Measurements from ENCODE around the gene GTF2H1. TPM values are rescaled to one million over a fixed set of nuclear protein-coding genes. Genes with fewer than 3 reads are reported as not detected.

The GTF2H1 gene
- 33.7 TPM for total RNA-seq

DNA sequence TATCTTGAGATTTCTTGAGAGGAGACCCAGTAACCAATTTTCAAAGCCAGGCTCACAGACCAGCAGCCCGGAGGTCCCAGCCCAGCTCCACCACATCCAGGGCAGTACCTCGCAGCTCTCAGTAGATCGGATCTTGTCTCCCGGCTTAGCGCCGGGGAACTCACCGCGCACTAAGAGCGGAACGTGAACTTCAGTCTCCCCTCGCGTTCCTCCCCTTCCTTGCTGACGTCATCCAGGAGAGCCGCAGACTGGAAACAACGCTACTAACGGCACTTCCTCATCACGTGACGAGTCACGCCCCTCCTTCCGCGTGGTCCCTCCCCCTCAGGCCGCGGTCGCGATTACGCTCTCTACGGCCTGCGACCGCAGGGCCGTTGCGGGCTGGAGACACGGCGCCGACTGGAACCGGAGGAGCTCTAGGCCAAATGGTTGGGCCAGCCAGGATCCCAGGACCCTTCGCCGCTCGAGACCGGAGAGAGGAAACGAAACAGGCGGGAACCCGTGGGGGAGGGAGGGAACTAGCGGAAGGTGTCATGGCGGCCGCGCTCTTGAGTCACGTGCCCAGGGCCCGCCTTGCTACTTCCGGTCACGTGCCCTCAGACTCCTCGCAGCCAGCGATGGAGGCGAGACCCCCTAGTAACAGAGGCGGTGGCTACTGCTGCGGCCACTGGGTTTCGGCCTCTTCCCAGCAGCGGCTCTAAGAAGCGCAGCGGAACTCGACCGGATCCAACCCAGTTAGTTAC, at the start of gene GTF2H1, which contains the start of gene HPS5:
TSS of gene GTF2H1 (plus strand) at position 599 of the 743 bp plus-strand sequence. CDS start 10,508 bp downstream, outside the sequence.
TSS of gene HPS5 (minus strand) at position 172 of the 743 bp plus-strand sequence. CDS start 4,282 bp downstream, outside the sequence.
- Histone ChIP-seq H3K27ac (peak within 1 kb of the TSS; percentile 93 to 97), H3K4me1 (peaks cover 17 to 29% of the 10 kb centered on the region in 2 donors), H3K36me3 (peaks cover 0 to 4% of the 10 kb centered on the region in 2 donors), H3K27me3 (no peaks in the 10 kb centered on the region), H3K9me3 (no peaks in the 10 kb centered on the region), H3K4me3 (peak within 1 kb of the TSS; percentile 65 to 93)
- DNase-seq (ENCODE audit: low spot score in 2 of 2), result peak; percentile 87 to 98
- TF ChIP-seq, protein P1, sequence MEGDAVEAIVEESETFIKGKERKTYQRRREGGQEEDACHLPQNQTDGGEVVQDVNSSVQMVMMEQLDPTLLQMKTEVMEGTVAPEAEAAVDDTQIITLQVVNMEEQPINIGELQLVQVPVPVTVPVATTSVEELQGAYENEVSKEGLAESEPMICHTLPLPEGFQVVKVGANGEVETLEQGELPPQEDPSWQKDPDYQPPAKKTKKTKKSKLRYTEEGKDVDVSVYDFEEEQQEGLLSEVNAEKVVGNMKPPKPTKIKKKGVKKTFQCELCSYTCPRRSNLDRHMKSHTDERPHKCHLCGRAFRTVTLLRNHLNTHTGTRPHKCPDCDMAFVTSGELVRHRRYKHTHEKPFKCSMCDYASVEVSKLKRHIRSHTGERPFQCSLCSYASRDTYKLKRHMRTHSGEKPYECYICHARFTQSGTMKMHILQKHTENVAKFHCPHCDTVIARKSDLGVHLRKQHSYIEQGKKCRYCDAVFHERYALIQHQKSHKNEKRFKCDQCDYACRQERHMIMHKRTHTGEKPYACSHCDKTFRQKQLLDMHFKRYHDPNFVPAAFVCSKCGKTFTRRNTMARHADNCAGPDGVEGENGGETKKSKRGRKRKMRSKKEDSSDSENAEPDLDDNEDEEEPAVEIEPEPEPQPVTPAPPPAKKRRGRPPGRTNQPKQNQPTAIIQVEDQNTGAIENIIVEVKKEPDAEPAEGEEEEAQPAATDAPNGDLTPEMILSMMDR (IDR thresholded peaks at IDR 0.05), result no peak
- intact Hi-C loops (cut with DNase I), result loop anchor here (1.0 to 10.0 kb wide), 6 partner anchors 9 to 383 kb away; partner anchors contain the start of genes SERGEF, SPTY2D1 and TSG101

DNA sequence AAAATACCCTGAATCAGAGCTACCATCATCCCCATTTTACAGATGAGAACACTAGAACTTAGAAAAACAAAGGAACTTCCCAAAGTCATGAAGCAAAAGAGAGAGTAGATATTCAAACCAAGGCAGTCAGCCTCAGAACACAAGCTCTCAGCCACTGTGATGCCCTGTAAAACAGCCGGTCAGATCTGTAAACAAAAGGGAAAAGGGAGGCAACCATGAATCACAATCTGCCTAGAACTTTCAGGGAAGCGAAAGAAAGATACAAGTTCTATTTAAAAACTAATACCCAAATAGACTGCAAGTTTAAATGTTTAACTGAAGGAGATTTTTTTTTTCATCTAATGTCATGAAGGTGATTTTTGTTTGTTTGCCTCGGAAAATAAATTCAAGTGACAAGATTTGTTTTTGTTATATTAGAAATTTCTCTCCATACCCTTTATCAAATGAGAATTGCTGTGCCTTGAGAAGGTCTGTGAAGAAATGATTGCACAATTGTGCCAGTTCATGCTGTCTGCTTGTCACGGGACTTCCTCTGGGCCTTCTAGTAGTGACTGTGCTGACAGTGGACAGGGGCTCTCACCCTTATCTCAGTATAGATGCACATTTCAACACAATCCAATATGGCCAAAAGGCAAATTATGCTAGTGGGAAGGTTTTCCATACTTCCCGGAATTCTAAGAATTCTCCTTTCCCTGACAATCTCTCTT, 44.6 kb upstream of the GTF2H1 start:
- Histone ChIP-seq H3K27me3 (no peaks in the 10 kb centered on the region), H3K4me3 (no peak overlapping the region), H3K9me3 (no peaks in the 10 kb centered on the region), H3K27ac (no peak overlapping the region), H3K4me1 (no peaks in the 10 kb centered on the region), H3K36me3 (peaks cover 27 to 69% of the 10 kb centered on the region in 2 donors)
- TF ChIP-seq, protein P1 (IDR thresholded peaks at IDR 0.05), result no peak
- intact Hi-C loops (cut with DNase I), result no loop called here
- DNase-seq (ENCODE audit: low spot score in 2 of 2), result peak in 1 of 2 donors; percentile 16

DNA sequence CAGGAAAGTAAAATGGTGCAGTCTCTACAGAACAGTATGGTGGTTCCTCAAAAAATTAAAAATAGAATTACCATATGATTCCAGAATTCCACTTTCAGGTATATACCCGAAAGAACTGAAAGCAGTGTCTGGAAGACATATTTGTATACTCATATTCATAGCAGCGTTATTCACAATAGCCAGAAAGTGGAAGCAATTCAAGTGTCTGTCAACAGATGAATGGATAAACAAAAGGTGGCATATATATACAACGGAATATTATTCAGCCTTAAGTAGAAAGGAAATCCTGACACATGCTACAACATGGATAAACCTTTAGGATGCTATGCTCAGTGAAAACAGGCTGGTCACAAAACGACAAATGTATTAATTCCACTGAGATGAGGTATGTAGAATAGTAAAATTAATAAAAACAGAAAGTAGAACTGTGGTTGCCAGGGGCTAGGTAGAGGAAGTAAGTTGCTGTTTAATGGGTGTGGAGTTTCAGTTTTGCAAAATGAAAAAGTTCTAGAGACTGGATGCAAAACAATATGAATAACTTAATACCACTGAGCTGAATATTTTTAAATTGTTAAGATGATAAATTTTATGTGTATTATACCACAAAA, 41.8 kb upstream of the GTF2H1 start:
- Histone ChIP-seq H3K4me1 (no peaks in the 10 kb centered on the region), H3K36me3 (peaks cover 39 to 90% of the 10 kb centered on the region in 2 donors), H3K27ac (no peak overlapping the region), H3K27me3 (no peaks in the 10 kb centered on the region), H3K9me3 (no peaks in the 10 kb centered on the region), H3K4me3 (no peak overlapping the region)
- intact Hi-C loops (cut with DNase I), result no loop called here
- no peak for DNase-seq (ENCODE audit: low spot score in 2 of 2)
- TF ChIP-seq, protein P1 (IDR thresholded peaks at IDR 0.05), result no peak

DNA sequence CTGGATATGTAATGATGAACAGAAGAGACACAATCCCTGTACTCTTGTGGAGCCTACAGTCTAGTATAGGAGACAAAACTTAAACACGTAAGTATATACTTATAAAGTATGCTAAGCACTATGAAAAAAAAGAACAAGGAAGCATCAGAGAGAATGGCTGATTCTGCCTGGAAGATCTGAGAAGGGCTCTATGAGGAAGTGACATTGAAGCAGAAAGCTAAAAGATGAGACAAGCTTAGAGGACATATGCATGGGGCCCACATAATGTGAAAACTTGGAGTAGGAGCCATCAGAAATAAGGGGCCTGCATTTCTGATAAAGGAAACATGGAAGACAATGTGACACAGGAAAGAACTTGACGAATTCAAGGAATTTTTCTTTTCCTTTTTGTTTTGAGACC, 39.7 kb upstream of the GTF2H1 start:
- intact Hi-C loops (cut with DNase I), result no loop called here
- H3K4me3 ChIP-seq, result no peak overlapping the region
- peaks cover 47 to 93% of the 10 kb centered on the region in 2 donors for H3K36me3 ChIP-seq

DNA sequence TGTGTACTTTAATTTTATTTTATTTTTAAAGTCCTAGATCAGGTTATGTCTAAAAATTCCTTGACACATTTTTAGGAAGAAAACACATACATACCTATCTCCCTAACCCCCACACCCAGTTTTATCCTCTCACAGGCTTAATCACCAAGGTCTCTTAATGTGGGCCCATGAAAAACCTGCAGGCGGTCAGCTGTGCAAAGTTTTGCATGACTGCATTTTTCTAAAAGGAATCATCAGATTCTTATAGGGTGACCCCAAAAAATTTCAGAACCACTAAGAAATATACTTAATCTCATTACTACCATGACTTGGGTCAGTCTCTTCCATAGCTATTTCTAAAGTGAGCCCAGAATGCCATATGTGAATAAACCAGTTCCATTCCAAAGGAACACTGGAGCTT, 36.5 kb upstream of the GTF2H1 start:
- intact Hi-C loops (cut with DNase I), result no loop called here
- Histone ChIP-seq H3K4me3 (no peak overlapping the region), H3K9me3 (no peaks in the 10 kb centered on the region), H3K27ac (no peak overlapping the region), H3K4me1 (no peaks in the 10 kb centered on the region), H3K27me3 (no peaks in the 10 kb centered on the region), H3K36me3 (peaks cover 68 to 89% of the 10 kb centered on the region in 2 donors)
- no peak for DNase-seq (ENCODE audit: low spot score in 2 of 2)
- TF ChIP-seq, protein P1 (IDR thresholded peaks at IDR 0.05), result no peak

More for the DNA sequence above, 39.7 kb upstream of the GTF2H1 start:
- Histone ChIP-seq H3K27me3 (no peaks in the 10 kb centered on the region), H3K4me1 (no peaks in the 10 kb centered on the region), H3K9me3 (no peaks in the 10 kb centered on the region), H3K27ac (no peak overlapping the region)
- TF ChIP-seq, protein P1 (IDR thresholded peaks at IDR 0.05), result no peak
- no peak for DNase-seq (ENCODE audit: low spot score in 2 of 2)
